ENCODE results near the gene LRP2.
"Not testable (repeated sequence)": the region's sequence is repeated elsewhere in the genome, so short reads cannot be mapped to it uniquely, and the experiment has no call there.

Gene LRP2

DNA sequence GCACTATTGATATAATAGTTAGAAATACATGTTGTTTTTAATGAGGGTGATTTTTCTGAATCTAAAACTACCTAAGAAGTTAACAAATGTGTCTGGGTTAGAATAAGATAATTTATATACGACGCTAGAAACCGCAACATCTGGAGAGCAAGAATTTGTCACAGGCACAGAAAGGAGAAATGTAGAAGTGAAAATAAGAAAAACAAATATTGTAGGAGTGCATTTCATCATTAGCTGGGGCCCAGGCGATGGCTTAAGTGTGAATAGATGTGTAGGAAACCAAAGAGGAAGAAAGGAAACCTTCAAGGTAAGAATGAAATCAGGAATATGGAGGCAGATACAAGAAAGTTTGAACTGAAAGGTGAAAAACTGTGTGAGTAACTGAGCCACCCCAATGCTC is 90.3 kb downstream of the LRP2 start:
- Histone ChIP-seq H3K23ac (ENCODE audit: low read depth, low read length, poor library complexity) (no peak overlapping the region), H3K36me3 (replicated peaks in 1 of 2; ENCODE audit: control insufficient read depth in 2 of 2, insufficient read depth in 2 of 2, low read length in 2 of 2) (peaks cover 19 to 66% of the 10 kb centered on the region in 2 donors), H3K79me1 (ENCODE audit: low read depth, low read length) (no peaks in the 10 kb centered on the region), H3K4me3 (ENCODE audit: low read length in 2 of 2) (no peak overlapping the region), H3K27ac (replicated peaks; ENCODE audit: low read length) (no peak overlapping the region), H3K14ac (ENCODE audit: low read length) (no peak overlapping the region), H4K91ac (ENCODE audit: low read depth, low read length, poor library complexity) (no peak overlapping the region), H3K9ac (ENCODE audit: low read depth, low read length, poor library complexity) (no peak overlapping the region), H3K9me3 (replicated peaks in 1 of 2; ENCODE audit: control insufficient read depth in 2 of 2, insufficient read depth in 1 of 2, low read depth in 1 of 2, low read length in 2 of 2) (no peaks in the 10 kb centered on the region), H3K27me3 (ENCODE audit: control insufficient read depth in 3 of 3, insufficient read depth in 3 of 3, low read depth in 1 of 3, low read length in 3 of 3) (no peaks in the 10 kb centered on the region), H2BK120ac (ENCODE audit: low read depth, low read length) (no peak overlapping the region), H2AFZ (ENCODE audit: low read length) (no peak overlapping the region), H4K8ac (ENCODE audit: low read depth, low read length) (no peak overlapping the region), H2BK15ac (ENCODE audit: low read length) (no peak overlapping the region), H3K4me1 (ENCODE audit: control insufficient read depth in 2 of 2, insufficient read depth in 1 of 2, low read depth in 1 of 2, low read length in 2 of 2) (no peaks in the 10 kb centered on the region), H3K18ac (ENCODE audit: low read length) (no peak overlapping the region), H3K4me2 (ENCODE audit: insufficient read depth, low read length, poor library complexity, severe bottlenecking) (no peak overlapping the region), H3K4ac (ENCODE audit: low read length) (no peak overlapping the region), H2BK12ac (ENCODE audit: low read length) (no peak overlapping the region), H2BK5ac (ENCODE audit: low read length) (no peak overlapping the region), H2AK5ac (ENCODE audit: low read depth, low read length) (no peak overlapping the region)
- no peak for DNase-seq (ENCODE audit: low spot score)
- no CpG with 5 or more reads among the region's 4 CpGs for WGBS, 2 donors (ENCODE audit: extremely low coverage in 2 of 2, insufficient read length in 2 of 2, insufficient replicate concordance in 1 of 2)

DNA sequence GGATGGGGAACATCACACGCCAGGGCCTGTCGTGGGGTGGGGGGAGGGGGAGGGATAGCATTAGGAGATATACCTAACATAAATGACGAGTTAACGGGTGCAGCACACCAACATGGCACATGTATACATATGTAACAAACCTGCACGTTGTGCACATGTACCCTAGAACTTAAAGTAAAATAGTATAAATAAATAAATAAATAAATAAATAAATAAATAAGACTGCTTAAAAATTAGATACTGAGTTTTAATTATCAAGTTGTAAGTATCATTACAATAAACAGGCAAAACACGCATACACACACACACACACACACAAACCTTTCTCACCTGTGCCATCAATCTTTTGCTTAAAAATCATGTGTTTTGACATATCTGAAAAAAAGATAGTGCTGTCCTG is 91.8 kb downstream of the LRP2 start:
- not testable (repeated sequence) for H3K4me1 ChIP-seq (ENCODE audit: control insufficient read depth in 2 of 2, insufficient read depth in 1 of 2, low read depth in 1 of 2, low read length in 2 of 2); H3K27ac ChIP-seq (replicated peaks; ENCODE audit: low read length); H3K79me1 ChIP-seq (ENCODE audit: low read depth, low read length); H3K4ac ChIP-seq (ENCODE audit: low read length); H2BK12ac ChIP-seq (ENCODE audit: low read length); H3K4me3 ChIP-seq (ENCODE audit: low read length in 2 of 2); H3K18ac ChIP-seq (ENCODE audit: low read length); H3K14ac ChIP-seq (ENCODE audit: low read length); H2BK120ac ChIP-seq (ENCODE audit: low read depth, low read length); H2AFZ ChIP-seq (ENCODE audit: low read length); H2BK5ac ChIP-seq (ENCODE audit: low read length); H4K8ac ChIP-seq (ENCODE audit: low read depth, low read length); H2AK5ac ChIP-seq (ENCODE audit: low read depth, low read length); DNase-seq (ENCODE audit: low spot score); H3K27me3 ChIP-seq (ENCODE audit: control insufficient read depth in 3 of 3, insufficient read depth in 3 of 3, low read depth in 1 of 3, low read length in 3 of 3); H3K23ac ChIP-seq (ENCODE audit: low read depth, low read length, poor library complexity); H2BK15ac ChIP-seq (ENCODE audit: low read length); H3K9me3 ChIP-seq (replicated peaks in 1 of 2; ENCODE audit: control insufficient read depth in 2 of 2, insufficient read depth in 1 of 2, low read depth in 1 of 2, low read length in 2 of 2); H4K91ac ChIP-seq (ENCODE audit: low read depth, low read length, poor library complexity); H3K4me2 ChIP-seq (ENCODE audit: insufficient read depth, low read length, poor library complexity, severe bottlenecking); H3K9ac ChIP-seq (ENCODE audit: low read depth, low read length, poor library complexity)
- peaks cover 20 to 56% of the 10 kb centered on the region in 2 donors for H3K36me3 ChIP-seq (replicated peaks in 1 of 2; ENCODE audit: control insufficient read depth in 2 of 2, insufficient read depth in 2 of 2, low read length in 2 of 2)
- no CpG with 5 or more reads among the region's 6 CpGs for WGBS, 2 donors (ENCODE audit: extremely low coverage in 2 of 2, insufficient read length in 2 of 2, insufficient replicate concordance in 1 of 2)

DNA sequence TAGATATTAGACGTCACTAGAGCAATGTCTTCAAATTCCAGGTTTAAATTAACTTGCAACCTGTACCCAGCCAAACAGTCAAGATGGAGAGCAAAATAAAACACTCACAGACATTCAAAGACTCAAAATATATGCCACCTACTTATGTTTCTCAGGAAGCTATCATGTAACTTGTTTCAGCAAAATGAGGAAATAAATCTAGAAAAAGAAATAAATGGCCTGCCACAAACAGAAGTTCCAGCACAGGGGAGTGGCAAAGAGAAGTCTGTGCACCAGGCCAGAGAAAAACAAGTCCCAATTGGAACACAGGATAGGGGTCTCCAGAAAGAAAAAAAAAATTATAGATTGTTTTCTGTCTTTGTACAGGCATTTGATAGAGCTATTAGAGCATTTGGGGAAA is 96.7 kb downstream of the LRP2 start:
- Histone ChIP-seq H3K23ac (ENCODE audit: low read depth, low read length, poor library complexity) (no peak overlapping the region), H3K27me3 (ENCODE audit: control insufficient read depth in 3 of 3, insufficient read depth in 3 of 3, low read depth in 1 of 3, low read length in 3 of 3) (no peaks in the 10 kb centered on the region), H2AFZ (ENCODE audit: low read length) (no peak overlapping the region), H2BK12ac (ENCODE audit: low read length) (no peak overlapping the region), H3K18ac (ENCODE audit: low read length) (no peak overlapping the region), H4K8ac (ENCODE audit: low read depth, low read length) (no peak overlapping the region), H3K27ac (replicated peaks; ENCODE audit: low read length) (no peak overlapping the region), H3K4ac (ENCODE audit: low read length) (no peak overlapping the region), H3K4me2 (ENCODE audit: insufficient read depth, low read length, poor library complexity, severe bottlenecking) (no peak overlapping the region), H3K4me1 (ENCODE audit: control insufficient read depth in 2 of 2, insufficient read depth in 1 of 2, low read depth in 1 of 2, low read length in 2 of 2) (no peaks in the 10 kb centered on the region), H2BK120ac (ENCODE audit: low read depth, low read length) (no peak overlapping the region), H3K36me3 (replicated peaks in 1 of 2; ENCODE audit: control insufficient read depth in 2 of 2, insufficient read depth in 2 of 2, low read length in 2 of 2) (peaks cover 10 to 23% of the 10 kb centered on the region in 2 donors), H3K14ac (ENCODE audit: low read length) (no peak overlapping the region), H4K91ac (ENCODE audit: low read depth, low read length, poor library complexity) (no peak overlapping the region), H3K9me3 (replicated peaks in 1 of 2; ENCODE audit: control insufficient read depth in 2 of 2, insufficient read depth in 1 of 2, low read depth in 1 of 2, low read length in 2 of 2) (peaks cover 0 to 4% of the 10 kb centered on the region in 2 donors), H2BK5ac (ENCODE audit: low read length) (no peak overlapping the region), H2AK5ac (ENCODE audit: low read depth, low read length) (no peak overlapping the region), H3K9ac (ENCODE audit: low read depth, low read length, poor library complexity) (no peak overlapping the region), H2BK15ac (ENCODE audit: low read length) (no peak overlapping the region), H3K79me1 (ENCODE audit: low read depth, low read length) (no peaks in the 10 kb centered on the region), H3K4me3 (ENCODE audit: low read length in 2 of 2) (no peak overlapping the region)
- DNase-seq (ENCODE audit: low spot score): no peak
- WGBS, 2 donors (ENCODE audit: extremely low coverage in 2 of 2, insufficient read length in 2 of 2, insufficient replicate concordance in 1 of 2): no CpG with 5 or more reads among the region's 1 CpG

DNA sequence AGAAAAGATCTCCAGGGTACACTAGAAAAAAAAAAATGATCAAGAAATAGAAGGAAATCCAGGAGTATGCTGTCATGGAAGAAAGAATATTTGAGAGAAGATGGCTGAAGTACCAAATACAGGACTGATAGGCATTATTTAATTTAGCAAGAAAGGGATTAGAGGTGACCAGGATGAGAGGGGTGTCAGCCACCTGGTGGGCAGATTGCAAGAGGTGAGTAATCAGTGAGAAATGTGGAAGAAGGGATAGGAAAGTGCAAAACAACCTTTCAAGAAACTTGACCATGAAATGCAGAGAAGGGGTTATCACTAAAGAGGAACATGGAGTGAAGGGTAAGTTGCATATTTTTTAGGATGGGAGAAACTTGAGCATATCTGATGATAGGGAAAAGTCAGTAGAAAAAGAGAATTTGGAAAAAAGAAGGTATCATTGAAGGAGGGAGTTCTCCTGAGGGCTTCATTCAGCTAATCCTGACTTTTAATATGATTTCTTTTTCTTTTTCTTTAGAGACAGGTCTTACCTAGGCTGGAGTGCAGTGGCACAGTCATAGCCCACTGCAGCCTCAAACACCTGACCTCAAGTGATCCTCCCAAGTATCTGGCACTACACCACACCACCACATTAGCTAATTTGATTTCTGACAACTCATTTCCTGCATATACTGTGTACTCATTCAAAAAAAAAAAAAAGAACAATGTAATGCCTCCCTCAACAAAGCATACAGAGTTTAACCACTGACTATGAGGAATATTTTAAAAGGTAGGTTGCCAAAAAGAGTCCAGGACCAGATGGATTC is 101.3 kb downstream of the LRP2 start:
- no peak overlapping the region for H3K18ac ChIP-seq (ENCODE audit: low read length)
- H3K27ac ChIP-seq (replicated peaks; ENCODE audit: low read length): no peak overlapping the region
- no peaks in the 10 kb centered on the region for H3K79me1 ChIP-seq (ENCODE audit: low read depth, low read length)
- H3K14ac ChIP-seq (ENCODE audit: low read length): no peak overlapping the region
- no peak overlapping the region for H2AK5ac ChIP-seq (ENCODE audit: low read depth, low read length)
- no peak overlapping the region for H2AFZ ChIP-seq (ENCODE audit: low read length)
- no peak overlapping the region for H2BK120ac ChIP-seq (ENCODE audit: low read depth, low read length)
- no peak overlapping the region for H3K9ac ChIP-seq (ENCODE audit: low read depth, low read length, poor library complexity)
- H3K4me3 ChIP-seq (ENCODE audit: low read length in 2 of 2): no peak overlapping the region
- no peak overlapping the region for H3K4ac ChIP-seq (ENCODE audit: low read length)
- DNase-seq (ENCODE audit: low spot score): no peak
- H3K23ac ChIP-seq (ENCODE audit: low read depth, low read length, poor library complexity): no peak overlapping the region
- H2BK5ac ChIP-seq (ENCODE audit: low read length): no peak overlapping the region
- H3K36me3 ChIP-seq (replicated peaks in 1 of 2; ENCODE audit: control insufficient read depth in 2 of 2, insufficient read depth in 2 of 2, low read length in 2 of 2): peaks cover 19 to 57% of the 10 kb centered on the region in 2 donors
- H2BK15ac ChIP-seq (ENCODE audit: low read length): no peak overlapping the region
- H3K27me3 ChIP-seq (ENCODE audit: control insufficient read depth in 3 of 3, insufficient read depth in 3 of 3, low read depth in 1 of 3, low read length in 3 of 3): no peaks in the 10 kb centered on the region
- no peak overlapping the region for H3K4me2 ChIP-seq (ENCODE audit: insufficient read depth, low read length, poor library complexity, severe bottlenecking)
- H4K8ac ChIP-seq (ENCODE audit: low read depth, low read length): no peak overlapping the region
- H3K9me3 ChIP-seq (replicated peaks in 1 of 2; ENCODE audit: control insufficient read depth in 2 of 2, insufficient read depth in 1 of 2, low read depth in 1 of 2, low read length in 2 of 2): peaks cover 0 to 4% of the 10 kb centered on the region in 2 donors
- no peaks in the 10 kb centered on the region for H3K4me1 ChIP-seq (ENCODE audit: control insufficient read depth in 2 of 2, insufficient read depth in 1 of 2, low read depth in 1 of 2, low read length in 2 of 2)
- no peak overlapping the region for H2BK12ac ChIP-seq (ENCODE audit: low read length)
- H4K91ac ChIP-seq (ENCODE audit: low read depth, low read length, poor library complexity): no peak overlapping the region

All from neuronal stem cell (in vitro differentiated cells).